Suprapubic skin (tissue), 4 donors: Measurements from ENCODE around the gene TBXAS1. TPM values are rescaled to one million over a fixed set of nuclear protein-coding genes. Genes with fewer than 3 reads are reported as not detected.

ENCODE experiments used
- DNase-seq, 2 donors: peaks; one replicate each; pipeline ENCODE4 v3.0.0-alpha.2; 2019; ENCODE audit warnings: low spot score in 2 of 2
- H3K27ac ChIP-seq: fragments of 200-600 bp; sonication (generic); one replicate; pipeline ENCODE4 v1.5.1; 2019
- H3K27me3 ChIP-seq: fragments of 200-600 bp; sonication (generic); one replicate; pipeline ENCODE4 v1.5.1; 2019
- H3K36me3 ChIP-seq: fragments of 200-600 bp; sonication (generic); one replicate; pipeline ENCODE4 v1.5.1; 2019
- H3K4me1 ChIP-seq: fragments of 200-600 bp; sonication (generic); one replicate; pipeline ENCODE4 v1.5.1; 2019
- H3K4me3 ChIP-seq: fragments of 200-600 bp; sonication (generic); one replicate; pipeline ENCODE4 v1.5.1; 2019; ENCODE audit warnings: mild to moderate bottlenecking
- H3K9me3 ChIP-seq: fragments of 200-600 bp; sonication (generic); one replicate; pipeline ENCODE4 v1.5.1; 2019
- EP300 ChIP-seq: sonication (generic); formaldehyde crosslinking; IDR thresholded peaks from one replicate; pipeline ENCODE4 v1.6.1; 2017; ENCODE audit warnings: antibody characterized with exemption
- POLR2A ChIP-seq, 2 donors: fragments of 450-650 bp; IDR thresholded peaks; one replicate each; pipeline ENCODE4 v1.6.1; 2017; ENCODE audit warnings: antibody characterized with exemption in 2 of 2, mild to moderate bottlenecking in 2 of 2, moderate library complexity in 2 of 2
- POLR2AphosphoS5 ChIP-seq, 3 donors: sonication (generic); formaldehyde crosslinking; IDR thresholded peaks; one replicate each; pipeline ENCODE4 v1.6.1; 2017; ENCODE audit warnings: antibody characterized with exemption in 3 of 3
- WGBS: methylation state at CpG from one replicate; pipeline ENCODE4 v1.1.5; 2018; 5-methylcytosine and 5-hydroxymethylcytosine counted together
- total RNA-seq, 4 donors: library from RNA; depleted of rRNA; stranded (reverse); fragments of >200 nt; gene quantifications; one replicate each; pipeline ENCODE4 v1.1.0, GENCODE V29; 2016
- TF ChIP-seq, protein P1 (sequence below), 2 donors: fragments of 200-600 bp in 1 of 2; fragments of 450-650 bp in 1 of 2; sonication (generic) in 1 of 2; IDR thresholded peaks; one replicate each; pipeline ENCODE4 v1.5.1; 2016 to 2019; ENCODE audit warnings: antibody characterized with exemption in 2 of 2, mild to moderate bottlenecking in 1 of 2, moderate library complexity in 1 of 2

Gene TBXAS1
- total RNA-seq, 4 donors from 2014 or later, result 1.4 to 2.4 (median 2.1) TPM

DNA sequence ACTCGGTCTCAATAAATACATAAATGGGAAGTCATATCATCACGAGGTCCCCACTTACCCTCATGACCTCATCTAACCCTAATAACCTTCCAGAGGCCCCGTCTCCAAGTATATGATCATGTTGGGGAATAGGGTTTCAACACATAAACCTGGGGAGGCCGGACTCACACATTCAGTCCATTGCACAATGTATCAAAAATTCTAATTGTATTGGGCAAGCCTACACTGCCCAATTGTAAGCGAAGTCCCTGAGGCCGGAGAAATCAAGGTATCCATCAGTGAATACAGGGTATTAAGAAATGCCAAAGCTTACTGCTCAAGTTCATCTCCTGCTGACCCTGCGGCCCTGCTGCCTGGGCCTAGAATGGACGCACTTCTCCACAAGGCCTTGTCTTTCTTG is 164.1 kb downstream of the TBXAS1 start:
- DNase-seq, result no peak
- Histone ChIP-seq H3K4me1 (no peaks in the 10 kb centered on the region), H3K4me3 (no peak overlapping the region), H3K27ac (no peak overlapping the region), H3K27me3 (no peaks in the 10 kb centered on the region), H3K9me3 (no peaks in the 10 kb centered on the region), H3K36me3 (no peaks in the 10 kb centered on the region)
- 91% methylated on average over 8 of the region's 8 CpGs for WGBS
- TF ChIP-seq, protein P1, sequence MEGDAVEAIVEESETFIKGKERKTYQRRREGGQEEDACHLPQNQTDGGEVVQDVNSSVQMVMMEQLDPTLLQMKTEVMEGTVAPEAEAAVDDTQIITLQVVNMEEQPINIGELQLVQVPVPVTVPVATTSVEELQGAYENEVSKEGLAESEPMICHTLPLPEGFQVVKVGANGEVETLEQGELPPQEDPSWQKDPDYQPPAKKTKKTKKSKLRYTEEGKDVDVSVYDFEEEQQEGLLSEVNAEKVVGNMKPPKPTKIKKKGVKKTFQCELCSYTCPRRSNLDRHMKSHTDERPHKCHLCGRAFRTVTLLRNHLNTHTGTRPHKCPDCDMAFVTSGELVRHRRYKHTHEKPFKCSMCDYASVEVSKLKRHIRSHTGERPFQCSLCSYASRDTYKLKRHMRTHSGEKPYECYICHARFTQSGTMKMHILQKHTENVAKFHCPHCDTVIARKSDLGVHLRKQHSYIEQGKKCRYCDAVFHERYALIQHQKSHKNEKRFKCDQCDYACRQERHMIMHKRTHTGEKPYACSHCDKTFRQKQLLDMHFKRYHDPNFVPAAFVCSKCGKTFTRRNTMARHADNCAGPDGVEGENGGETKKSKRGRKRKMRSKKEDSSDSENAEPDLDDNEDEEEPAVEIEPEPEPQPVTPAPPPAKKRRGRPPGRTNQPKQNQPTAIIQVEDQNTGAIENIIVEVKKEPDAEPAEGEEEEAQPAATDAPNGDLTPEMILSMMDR (IDR thresholded peaks at IDR 0.05), result no peak
- no peak for TF ChIP-seq POLR2AphosphoS5 (IDR thresholded peaks at IDR 0.05)
- no peak for TF ChIP-seq EP300
- TF ChIP-seq POLR2A (IDR thresholded peaks at IDR 0.05), result no peak

DNA sequence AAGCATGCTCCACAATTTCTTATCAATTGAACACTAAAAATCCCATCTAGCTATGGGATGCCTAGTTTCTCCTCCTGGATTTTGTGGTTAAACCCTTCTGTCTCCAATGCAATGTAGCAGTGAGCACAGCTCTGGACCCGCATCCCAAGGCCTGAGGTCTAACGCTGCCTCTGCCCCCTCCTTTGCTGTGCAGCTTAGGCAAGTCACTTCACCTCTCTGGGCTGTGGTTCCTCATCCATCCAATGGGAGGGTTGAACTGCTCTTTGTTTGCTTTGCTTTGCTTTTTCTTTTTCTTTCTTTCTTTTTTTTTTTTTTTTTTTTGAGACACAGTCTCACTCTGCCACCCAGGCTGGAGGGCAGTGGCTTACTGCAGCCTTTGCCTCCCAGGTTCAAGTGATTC is 164.5 kb downstream of the TBXAS1 start:
- Histone ChIP-seq H3K4me3 (no peak overlapping the region), H3K36me3 (no peaks in the 10 kb centered on the region), H3K27ac (no peak overlapping the region), H3K9me3 (no peaks in the 10 kb centered on the region), H3K4me1 (no peaks in the 10 kb centered on the region), H3K27me3 (no peaks in the 10 kb centered on the region)
- no peak for DNase-seq
- WGBS, result 100% methylated on average over 2 of the region's 2 CpGs
- TF ChIP-seq, protein P1 (IDR thresholded peaks at IDR 0.05), result no peak
- TF ChIP-seq POLR2A (IDR thresholded peaks at IDR 0.05), result no peak
- TF ChIP-seq EP300, result no peak
- TF ChIP-seq POLR2AphosphoS5 (IDR thresholded peaks at IDR 0.05), result no peak

DNA sequence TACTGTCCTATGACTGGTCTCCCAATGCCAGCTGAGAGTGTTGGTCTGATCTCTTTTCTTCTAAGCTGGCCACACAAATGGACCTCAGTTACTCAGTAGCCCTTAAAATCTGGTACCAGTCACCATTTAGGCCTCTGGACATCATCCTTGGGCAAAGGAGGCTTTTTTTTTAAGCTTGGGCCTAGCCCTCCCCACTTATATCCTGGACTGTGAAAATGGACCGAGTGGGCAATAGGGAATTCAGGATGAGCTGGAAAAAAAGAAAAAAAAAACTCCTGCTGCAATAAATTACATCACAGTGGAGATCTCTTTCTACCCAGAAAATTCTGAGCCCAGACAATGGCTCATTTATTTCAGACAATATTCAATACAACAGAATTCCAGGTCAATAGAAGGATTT is 165.3 kb downstream of the TBXAS1 start:
- Histone ChIP-seq H3K4me3 (no peak overlapping the region), H3K9me3 (no peaks in the 10 kb centered on the region), H3K27me3 (no peaks in the 10 kb centered on the region), H3K36me3 (no peaks in the 10 kb centered on the region), H3K4me1 (no peaks in the 10 kb centered on the region), H3K27ac (no peak overlapping the region)
- TF ChIP-seq EP300 (no peak), POLR2AphosphoS5 (IDR thresholded peaks at IDR 0.05) (no peak), POLR2A (IDR thresholded peaks at IDR 0.05) (no peak)
- TF ChIP-seq, protein P1 (IDR thresholded peaks at IDR 0.05), result no peak
- WGBS, result 91% methylated on average over 1 of the region's 1 CpG
- no peak for DNase-seq

DNA sequence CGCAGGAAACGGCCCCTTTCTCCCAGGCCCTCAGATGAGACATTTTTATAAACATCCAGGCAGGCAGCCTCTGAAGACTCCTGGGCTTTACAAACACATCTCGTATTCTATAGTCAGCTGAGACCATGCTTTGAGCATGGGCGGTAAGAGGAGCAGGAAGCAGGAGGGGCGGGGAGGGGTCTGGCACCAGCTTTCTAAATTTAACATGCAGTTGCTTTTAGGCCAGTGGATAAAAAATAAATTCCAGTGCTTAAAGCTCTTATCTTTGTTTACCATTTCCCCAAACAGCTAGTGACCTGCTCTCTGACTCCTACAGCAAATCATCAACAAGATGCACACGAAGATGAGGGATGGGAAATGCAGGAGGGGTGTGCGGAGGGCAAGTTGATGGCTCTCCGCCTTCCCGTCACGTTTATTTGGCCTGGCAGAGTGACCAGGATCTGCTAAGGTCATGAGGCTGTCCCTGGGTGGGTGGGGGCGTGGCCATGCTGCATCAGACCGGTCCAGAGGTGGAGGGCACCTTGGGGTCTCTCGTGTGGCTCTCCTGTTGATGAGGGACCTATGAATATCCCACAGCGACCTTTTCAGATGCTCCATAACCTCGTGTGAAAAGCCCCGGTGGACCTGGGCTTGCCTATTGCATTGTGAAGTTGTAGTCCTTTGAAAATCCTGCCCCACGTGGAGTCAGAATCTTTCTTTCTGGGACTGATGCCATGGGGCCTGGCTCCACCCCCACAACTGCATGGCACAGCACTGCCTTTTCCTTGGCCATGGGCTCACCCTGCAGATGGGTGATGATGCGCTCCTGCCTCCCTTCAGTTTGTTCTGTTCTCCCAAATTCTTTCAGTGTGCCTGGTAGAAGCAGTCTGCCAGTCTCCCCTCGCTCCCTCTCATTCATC is 166.2 kb downstream of the TBXAS1 start:
- 66% methylated on average over 19 of the region's 19 CpGs for WGBS
- no peak for DNase-seq
- no peaks in the 10 kb centered on the region for H3K9me3 ChIP-seq
- H3K36me3 ChIP-seq, result no peaks in the 10 kb centered on the region
- no peak for TF ChIP-seq EP300
- TF ChIP-seq POLR2AphosphoS5 (IDR thresholded peaks at IDR 0.05), result no peak
- TF ChIP-seq, protein P1 (IDR thresholded peaks at IDR 0.05), result no peak
- no peak for TF ChIP-seq POLR2A (IDR thresholded peaks at IDR 0.05)
- no peak overlapping the region for H3K27ac ChIP-seq
- H3K27me3 ChIP-seq, result no peaks in the 10 kb centered on the region
- no peaks in the 10 kb centered on the region for H3K4me1 ChIP-seq
- H3K4me3 ChIP-seq, result no peak overlapping the region

DNA sequence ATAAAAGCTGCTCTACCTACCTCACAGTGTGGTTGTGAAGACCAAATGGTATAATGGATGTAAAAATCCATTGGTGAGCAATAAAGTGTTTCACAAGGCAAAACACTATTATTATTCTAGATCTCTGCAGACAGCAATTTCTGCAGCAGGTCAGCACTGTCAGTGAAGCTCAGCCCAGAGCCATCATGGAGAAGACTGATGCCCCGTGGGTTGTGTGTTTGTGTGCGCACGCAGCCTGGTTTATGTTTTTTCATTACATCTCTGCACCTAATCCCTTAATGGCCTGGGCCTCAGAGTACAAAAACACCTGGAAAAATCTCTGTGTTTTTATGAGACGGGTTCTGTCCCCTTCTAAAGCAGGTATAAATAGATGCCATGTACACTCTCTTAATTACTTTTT is 169.5 kb downstream of the TBXAS1 start:
- 92% methylated on average over 4 of the region's 4 CpGs for WGBS
- no peaks in the 10 kb centered on the region for H3K4me1 ChIP-seq
- TF ChIP-seq, protein P1 (IDR thresholded peaks at IDR 0.05), result no peak
- no peak for TF ChIP-seq POLR2AphosphoS5 (IDR thresholded peaks at IDR 0.05)
- no peak for TF ChIP-seq POLR2A (IDR thresholded peaks at IDR 0.05)
- no peak for TF ChIP-seq EP300
- H3K27me3 ChIP-seq, result no peaks in the 10 kb centered on the region
- no peak overlapping the region for H3K27ac ChIP-seq
- no peaks in the 10 kb centered on the region for H3K36me3 ChIP-seq
- no peak overlapping the region for H3K4me3 ChIP-seq
- DNase-seq, result no peak
- H3K9me3 ChIP-seq, result no peaks in the 10 kb centered on the region
